DMS53 treated with DMSO at 0.1 percent for 48 hours (cell line): Measurements from ENCODE around the gene BLVRB.

Experiments used
- DNase-seq: peaks from one replicate; lab custom pipeline; 2025; ENCODE audit not compliant: unreplicated experiment; lab: John Stamatoyannopoulos, UW

Gene BLVRB

DNA sequence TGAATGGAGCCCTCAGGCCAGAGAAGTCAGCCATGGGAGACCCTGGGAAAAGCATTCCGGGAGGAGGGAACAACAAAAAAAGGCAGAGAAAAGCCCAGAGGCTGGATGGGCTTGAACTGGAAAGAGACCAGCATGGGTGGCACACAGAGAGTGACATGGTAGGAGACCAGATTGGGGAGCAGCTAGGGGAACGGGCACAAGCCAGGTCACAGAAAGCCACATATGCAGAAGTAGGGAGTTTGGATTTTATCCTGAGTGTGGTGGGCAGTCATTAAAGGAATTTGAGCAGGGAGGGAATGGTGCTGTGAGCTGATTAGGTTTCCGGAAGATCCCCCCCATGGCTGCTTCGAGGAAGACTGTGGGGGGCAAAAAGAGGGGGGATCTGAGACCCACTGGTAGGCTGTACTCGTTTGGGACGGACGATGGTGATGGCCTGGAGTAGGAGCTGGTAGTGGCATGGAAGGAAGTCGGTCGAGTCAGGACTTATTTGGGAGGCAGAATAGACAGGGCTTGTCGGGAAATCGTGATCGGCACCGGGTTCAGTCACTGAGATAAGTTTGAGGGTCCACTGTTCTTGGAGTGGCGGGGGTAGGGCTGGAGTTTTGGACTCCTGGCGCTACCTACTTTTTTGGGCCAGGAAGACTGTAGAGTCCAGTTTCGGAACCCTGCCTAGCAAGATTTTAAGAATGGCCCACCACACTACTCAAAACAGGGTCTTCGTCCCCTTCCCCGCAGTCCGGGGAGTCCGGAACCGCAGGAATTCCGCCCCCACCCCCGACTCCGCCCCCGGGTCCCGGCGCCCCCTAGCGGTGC lies 40.7 kb downstream of the BLVRB start:
- DNase-seq = no peak

DNA sequence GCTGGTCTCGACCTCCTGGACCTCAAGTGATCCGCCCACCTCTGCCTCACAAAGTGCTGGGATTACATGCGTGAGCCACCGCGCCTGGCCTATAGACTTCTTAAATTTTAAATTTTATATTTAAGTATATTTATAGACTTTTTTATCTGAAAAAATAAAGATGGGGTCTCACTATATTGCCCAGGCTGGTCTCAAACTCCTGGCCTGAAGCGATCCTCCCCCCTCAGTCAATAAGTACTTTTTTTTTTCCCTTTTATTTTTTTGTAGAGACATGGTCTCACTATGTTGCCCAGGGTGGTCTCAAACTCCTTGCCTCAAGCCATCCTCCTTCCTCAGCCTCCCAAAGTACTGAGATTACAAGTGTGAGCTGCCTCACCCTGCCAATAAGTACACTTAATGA lies 41.6 kb downstream of the BLVRB start:
- no peak for DNase-seq

DNA sequence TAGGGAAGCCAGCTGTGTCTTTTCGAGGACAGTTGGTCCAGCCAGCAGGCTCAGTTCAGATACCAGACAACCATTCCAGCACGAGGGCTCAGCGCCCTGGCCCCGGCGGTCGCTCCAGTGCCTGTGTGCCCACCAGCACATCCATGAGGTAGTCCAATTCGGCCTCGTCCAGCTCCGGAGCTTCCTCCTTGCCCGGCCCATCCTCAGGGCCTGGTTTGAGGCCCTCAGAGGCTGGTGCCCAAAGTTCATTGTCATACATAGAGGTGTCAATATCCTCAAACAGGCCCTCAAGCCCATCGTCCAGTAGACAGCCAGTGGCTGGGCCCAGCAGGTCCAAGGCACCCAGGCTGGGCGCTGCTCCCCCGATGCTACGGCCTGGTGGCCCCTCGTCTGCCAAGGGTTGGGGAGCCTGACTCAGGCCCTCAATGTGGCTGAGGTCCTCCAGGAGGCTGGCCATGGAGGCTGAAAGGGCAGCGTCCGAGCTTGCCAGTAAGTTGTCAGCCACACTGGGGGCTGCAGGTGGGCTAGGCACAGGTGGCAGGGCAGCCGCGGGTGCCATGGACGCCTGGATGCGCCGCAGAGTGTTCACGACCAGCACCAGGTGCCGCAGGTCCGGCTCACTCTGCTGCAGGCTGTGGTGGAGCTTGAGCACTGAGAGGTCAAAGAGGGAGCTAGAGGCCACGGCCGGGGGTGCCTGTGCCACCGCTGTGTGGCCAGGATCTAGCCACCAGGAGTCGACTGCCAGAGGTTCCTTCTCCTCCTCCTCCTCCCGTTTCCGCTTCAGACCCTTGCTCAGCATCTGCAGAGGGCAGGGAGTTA lies 42.6 kb downstream of the BLVRB start:
- no peak for DNase-seq

DNA sequence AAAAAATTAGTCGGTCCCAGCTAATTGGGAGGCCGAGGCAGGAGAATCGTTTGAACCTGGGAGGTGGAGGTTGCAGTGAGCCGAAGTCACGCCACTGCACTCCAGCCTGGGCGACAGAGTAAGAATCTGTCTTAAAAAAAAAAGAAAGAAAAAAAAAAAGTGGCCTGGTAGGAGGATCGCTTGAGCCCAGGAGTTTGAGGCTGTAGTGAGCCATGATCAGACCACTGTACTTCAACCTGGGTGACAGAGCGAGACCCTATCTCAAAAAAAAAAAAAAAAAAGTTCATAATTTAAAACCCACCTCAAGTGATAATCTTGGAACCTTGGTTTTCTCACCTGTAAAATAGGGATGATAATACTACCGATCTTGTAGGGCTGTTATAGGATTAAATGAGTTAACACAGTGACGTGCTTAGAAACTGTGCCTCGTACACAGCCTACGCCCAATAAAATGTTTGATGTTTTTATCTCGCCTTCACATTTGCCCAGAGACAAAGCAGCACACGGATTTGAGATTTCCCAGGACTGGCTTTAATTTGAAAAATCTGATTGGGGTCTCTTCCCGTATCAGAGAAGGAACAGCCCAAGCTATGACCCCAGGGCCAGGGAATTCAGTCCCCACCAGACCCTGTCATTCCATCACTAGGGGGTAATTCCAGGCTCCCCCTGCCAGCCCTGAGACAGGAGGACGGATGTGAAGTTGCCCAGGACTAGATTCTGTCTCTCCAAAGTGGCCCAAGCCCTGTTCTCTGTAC lies 43.4 kb downstream of the BLVRB start:
- no peak for DNase-seq

DNA sequence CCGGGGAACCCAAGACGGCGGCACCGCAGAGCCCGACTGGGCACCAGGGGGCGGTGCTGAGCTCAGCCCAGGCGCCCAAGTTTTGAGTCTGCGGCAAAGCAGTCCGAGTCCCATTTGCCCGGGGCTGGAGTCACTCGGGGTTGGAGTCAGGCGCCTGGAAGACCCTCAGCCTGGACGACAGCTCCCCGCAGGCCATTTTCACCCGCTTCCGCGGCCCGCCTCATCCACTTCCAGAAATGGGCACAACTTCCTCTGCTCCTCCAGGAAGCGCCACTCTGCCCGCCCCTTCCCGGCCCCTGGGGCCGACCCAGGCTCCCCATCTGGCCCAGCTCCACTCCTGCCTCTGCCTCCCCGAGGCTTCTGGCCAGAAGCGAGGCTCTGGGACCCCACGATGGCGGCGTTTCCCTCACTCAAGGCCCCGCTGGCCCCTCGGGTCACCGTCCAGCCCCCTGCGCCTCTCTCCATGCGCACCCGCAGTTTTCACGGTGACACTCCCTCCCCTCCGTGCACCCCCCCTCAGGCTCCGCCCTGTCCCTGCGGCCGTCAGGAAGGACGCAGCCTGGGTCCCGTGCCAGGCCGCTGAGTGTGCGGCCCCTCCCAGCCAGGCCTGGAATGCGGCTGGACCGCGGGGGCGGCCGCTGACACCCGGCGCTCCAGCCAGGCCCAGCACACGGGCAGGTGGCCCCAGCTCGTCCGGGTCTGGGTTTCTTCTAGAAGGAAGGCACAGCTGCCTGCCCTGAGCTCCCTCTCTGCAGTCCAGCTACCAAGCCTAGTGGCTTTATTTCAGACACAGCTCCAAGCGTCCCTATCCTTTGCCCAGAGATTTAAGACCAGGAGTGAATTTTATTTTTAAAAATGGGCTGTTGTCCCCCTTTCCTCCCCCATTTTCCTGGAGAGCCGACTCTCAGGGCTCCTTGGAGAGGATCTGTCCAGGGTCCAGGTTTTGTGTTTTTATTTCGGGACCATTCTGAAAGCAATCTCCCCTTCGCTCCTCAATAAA lies 44.5 kb downstream of the BLVRB start:
- peak; percentile 92 for DNase-seq

DNA sequence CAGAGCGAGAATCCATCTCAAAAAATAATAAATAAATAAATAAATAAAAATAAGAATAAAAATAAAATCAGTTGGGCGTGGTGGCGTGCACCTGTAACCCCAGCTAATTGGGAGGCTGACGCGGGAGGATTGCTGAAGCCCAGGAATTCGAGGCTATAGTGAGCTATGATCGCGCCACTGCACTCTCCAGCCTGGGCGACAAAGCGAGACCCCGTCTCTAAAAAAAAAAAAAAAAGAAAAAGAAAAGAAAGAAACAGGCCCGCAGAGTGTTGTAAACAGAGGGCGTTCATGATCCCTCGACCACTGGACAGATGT lies 45.1 kb downstream of the BLVRB start:
- no peak for DNase-seq

DNA sequence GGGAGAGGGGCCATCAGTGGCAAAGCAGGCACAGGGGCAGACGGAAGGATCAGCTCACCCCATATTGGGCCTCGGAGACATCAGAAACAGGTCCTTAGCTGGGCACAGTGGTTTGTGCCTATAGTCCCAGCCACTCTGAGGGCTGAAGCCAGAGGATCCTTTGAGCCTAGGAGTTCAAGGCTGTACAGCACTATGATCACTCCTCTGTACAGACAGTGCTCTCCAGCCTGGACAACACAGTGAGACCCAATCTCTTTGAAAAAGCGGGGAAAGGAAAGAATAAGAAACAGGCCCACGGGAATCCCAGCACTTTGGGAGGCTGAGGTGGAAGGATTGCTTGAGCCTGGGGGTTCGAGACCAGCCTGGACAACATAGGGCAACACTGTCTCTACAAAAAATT lies 45.8 kb downstream of the BLVRB start:
- no peak for DNase-seq

DNA sequence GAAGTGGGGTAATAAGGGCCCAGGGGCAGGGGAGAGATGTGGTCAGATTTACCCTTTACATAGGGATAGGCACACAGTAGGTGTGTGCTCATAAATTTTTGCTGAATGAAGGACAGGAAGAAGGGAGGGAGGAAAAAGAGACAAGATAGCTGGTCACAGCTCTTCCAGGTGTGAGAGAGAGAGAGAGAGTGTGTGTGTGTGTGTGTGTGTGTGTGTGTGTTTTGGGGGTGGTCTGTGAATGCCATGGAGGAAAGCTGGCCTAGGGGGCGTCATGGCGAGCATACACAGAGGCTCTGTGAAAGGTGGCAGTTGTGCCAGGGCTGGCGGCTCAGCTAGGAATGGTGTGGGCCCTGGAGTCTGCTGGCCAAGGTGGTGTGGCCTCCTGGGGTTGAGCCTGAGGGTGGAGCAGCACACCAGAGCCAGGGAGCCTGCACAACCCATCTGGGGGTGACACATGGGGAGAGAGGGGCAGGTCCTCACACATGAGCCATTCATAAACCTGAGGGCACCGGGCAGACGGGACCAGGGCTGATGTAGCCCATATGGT lies 46.4 kb downstream of the BLVRB start:
- DNase-seq = no peak

DNA sequence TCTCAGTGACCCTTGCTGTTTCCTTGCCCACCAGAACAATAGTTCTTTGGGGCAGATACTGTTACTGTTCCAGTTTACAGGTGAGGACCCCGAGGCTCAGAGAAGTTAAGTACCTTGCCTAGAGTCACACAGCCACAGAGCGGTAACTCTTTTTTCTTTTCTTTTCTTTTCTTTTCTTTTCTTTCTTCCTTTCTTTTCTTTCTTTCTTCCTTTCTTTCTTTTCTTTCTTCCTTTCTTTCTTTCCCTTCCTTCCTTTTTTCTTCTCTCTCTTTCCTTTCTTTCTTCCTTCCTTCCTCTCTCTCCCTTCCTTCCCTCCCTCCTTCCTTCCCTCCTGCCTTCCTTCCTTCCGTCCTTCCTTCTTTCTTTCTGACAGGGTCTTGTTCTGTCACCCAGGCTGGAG lies 47.5 kb downstream of the BLVRB start:
- DNase-seq = no peak

DNA sequence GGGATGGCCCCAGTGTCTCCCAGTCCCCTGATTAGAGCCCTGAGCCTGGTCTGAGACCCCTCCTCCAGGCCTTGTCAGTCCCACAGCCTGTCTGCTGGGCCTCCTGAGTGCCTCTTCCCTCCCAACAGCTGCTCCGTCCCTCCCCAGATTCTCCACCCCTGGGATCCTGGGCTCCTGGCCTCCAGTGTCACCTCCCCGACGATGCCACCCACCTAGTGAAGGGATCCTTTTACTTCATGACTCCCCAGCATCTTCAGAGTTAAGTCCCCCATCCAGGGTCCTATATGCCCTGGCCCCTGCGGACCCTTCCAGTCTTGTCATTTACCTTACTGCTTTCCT lies 47.9 kb downstream of the BLVRB start:
- DNase-seq = no peak

DNA sequence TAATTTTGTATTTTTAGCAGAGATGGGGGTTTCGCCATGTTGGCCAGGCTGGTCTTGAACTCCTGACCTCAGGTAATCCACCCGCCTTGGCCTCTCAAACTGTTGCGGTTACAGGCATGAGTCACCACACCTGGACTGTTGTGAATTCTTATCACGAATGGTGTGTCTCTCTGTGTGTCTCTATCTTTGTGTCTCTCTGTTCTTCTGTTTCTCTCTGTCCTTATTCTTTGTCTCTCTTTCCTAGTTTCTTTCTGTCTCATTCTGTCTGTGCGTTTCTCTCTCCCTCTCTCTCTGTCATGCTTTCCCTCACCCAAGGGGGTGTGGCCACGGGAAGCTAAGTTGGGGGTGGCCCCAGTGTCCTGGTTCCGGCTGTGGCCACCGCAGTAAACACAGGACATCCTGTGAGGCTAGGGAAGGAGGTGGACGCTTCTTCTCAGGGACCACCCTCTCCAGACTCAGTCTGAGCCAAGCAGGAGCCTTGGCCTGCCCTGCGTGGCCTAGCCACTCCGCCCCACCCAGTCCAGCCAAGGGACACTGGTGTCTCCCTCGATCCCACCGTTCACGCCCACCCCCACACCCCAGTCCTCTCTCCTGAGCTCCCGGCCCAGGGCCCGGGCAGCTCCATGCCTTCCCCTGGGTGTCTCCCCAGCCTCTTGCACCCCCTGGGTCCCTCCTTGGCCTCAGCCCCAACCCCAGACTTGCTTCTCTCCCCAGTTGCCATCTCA lies 48.5 kb downstream of the BLVRB start:
- DNase-seq = no peak

DNA sequence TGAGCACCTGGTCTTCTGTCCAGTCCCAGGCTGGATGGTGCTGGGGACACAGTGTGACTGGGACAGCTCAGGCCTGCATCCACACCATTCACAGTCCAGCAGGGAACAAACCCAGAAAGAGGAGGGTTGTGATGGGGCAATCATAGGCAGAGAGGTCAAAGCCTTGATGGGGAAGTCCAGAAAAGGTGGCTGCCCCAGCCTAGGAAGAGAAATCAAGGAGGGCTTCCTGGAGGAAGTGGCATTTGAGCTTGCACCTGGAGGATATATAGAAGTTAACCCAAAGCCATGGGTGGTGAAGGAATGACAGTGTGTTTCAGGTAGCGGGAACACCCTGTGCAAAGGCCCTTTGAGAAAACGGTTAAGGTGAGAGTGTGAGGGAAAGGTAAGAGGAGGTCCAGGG lies 49.8 kb downstream of the BLVRB start:
- DNase-seq = no peak

DNA sequence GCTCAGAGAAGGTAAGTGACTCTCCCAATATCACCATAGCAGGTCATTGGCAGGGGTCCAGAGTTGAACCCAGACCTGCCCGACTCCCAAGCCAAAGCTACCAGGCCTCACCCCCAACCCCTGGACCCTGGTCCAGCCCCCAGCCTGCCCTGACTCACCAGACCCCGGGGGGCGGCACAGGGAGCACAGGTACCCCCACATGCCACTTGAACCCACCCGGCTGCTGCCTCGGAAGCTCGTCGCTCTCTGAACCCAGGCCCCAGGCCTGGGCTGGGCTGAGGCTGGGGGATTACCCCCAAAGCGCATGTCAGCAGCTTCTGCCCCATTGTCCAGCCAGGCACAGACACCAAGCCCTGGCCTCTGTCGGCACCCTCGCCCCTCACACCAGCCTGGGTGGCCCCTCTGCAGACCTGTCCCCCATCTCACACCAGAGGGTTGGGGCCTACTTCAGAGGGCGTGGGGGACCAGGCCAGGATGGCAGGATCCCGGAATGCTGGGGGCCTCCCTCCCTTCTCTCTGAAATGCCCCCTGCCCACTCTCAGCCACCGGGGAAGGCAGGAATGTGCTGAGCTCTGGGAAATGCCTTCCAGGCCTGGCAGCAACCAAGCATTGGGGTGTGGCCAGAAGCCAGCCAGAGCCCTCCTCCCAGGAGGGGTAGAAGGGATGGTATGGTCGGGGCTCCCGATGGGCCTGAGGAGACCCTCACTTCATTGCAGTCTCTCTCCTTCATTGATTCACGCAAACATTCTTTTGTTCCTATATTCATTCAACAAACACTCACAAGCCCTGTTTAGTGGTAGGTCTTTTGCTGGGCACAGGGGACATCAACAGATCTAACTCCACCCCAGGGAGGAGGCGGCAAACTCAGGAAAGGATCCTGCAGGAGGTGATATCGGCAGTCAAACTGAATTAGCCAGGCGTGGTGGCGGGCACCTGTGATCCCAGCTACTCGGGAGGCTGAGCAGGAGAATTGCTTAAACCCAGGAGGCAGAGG lies 50.7 kb downstream of the BLVRB start:
- no peak for DNase-seq

DNA sequence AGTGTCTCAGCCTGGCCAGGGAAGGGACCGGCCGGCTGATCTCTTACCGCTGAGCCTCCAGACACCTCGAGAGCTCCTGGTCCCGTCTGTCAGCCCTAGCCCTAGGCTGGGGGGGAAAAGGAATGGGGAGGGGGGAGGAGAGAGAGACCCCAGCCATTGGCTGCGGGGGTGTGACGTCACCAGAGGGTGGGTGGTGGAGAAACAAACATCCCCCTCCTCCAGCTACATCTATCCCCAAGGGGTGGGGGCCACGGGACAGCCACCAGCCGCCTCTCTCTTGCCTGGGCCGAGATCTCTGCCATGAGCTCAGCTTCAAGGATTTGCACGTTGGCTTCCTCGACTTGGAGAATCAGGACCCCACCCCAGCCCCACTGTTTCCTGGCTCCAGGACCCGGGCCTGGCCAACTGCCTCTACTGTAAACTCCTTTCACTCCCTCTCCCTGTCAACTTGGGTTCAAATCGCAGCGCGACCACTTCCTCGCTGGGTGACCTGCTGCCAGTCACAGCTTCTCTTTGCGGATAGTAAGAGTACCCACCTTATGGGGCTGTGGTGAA lies 52.2 kb downstream of the BLVRB start, which contains the start of gene PRX:
Gene PRX (minus strand): TSS at position 88 of the 555 bp plus-strand sequence. CDS start 5,446 bp downstream, outside the sequence.
- no peak for DNase-seq

DNA sequence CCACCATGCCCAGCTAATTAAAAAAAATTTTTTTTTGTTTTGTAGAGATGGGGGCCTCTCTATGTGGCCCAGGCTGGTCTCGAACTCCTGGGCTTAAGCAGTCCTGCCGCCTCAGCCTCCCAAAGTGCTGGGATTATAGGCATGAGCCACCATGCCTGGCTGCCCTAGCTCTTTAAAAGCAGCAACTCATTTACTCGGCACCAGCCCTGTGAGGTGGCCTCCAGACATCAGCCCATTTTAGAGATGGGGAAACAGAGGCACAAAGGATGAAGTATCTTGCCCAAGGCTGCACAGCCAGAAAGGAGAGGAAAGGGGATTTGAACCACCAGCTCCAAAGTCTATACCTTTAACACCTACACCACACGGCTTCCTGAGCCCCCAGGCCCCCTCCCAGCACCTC lies 52.7 kb downstream of the BLVRB start:
- DNase-seq = no peak

DNA sequence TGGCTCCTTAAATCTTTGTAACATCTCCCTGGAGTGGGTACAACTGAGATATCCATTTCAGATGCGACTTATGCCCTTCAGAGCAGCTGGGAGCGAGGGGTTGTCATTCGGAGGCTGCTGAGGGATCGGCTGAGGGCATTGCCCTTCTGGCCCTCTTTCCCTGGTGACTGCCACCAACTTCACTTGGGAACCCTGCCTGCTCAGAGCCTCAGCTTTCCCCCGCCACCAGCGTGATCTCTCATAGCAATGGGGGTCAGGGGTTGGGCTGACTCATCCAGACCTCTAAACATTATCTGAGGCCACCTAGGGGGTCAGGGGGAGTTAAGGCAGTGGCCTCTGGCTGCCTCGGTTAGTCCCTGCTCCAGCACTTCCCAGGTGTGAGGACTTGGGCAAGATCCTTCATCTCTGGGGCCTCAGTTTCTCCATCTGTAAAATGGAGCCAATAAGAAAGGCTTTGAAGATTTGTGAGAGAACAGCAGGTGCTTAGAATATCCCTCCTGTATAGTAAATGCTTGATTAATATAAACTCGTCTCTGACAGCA lies 53.5 kb downstream of the BLVRB start:
- no peak for DNase-seq

DNA sequence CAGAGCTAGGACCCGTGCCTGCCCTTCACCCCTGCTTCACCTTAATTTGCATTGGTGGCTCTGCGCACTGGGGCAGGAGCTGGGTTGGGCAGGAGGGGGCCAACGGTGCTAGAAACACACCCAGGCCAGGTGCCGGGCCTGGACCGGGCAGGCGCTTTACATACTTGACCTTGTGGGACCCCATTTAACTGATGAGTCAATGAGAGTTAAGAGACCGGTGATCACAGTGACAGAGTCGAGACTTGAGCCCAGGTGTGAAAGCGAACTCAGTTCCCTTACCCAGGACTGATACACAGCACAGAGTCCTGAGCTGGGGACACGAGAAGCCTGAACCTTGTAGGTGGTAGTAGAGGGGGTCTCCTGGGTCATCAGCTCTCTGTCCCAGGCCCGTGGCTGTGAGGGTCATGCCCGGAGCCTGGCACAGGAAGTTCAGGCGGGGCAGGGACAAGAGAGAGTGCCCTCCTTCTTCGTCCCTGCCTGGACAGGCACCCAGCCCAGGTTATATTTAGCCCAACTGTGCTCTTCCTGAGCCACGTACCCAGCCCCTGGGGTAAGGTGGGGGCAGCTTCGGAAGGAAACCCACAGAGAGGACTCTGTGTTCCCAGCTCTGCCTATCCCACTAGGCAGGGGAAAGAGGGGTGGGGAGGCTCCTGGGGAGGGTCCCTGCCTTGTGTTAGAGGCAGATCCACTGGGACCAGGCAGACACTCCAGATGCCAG lies 54.3 kb downstream of the BLVRB start:
- DNase-seq = no peak
